KOPT-K1 (cell line): ENCODE data around the gene RAD51B.

Experiments used
- H3K27ac ChIP-seq: fragments of 200-600 bp; sonication (generic); 2 replicates; pipeline ENCODE4 v1.5.1; 2016; ENCODE audit warnings: antibody characterized with exemption, mild to moderate bottlenecking, low read depth, low read length; ENCODE audit not compliant: poor library complexity, severe bottlenecking
- H3K36me3 ChIP-seq: fragments of 200-600 bp; sonication (generic); 2 replicates; pipeline ENCODE4 v1.5.1; 2017; ENCODE audit warnings: antibody characterized with exemption, mild to moderate bottlenecking, low read length, moderate library complexity; ENCODE audit not compliant: insufficient read depth
- H3K9me3 ChIP-seq: fragments of 200-600 bp; sonication (generic); 2 replicates; pipeline ENCODE4 v1.5.1; 2017; ENCODE audit warnings: antibody characterized with exemption, low read length, mild to moderate bottlenecking; ENCODE audit not compliant: insufficient read depth, poor library complexity, severe bottlenecking

RAD51B gene

DNA sequence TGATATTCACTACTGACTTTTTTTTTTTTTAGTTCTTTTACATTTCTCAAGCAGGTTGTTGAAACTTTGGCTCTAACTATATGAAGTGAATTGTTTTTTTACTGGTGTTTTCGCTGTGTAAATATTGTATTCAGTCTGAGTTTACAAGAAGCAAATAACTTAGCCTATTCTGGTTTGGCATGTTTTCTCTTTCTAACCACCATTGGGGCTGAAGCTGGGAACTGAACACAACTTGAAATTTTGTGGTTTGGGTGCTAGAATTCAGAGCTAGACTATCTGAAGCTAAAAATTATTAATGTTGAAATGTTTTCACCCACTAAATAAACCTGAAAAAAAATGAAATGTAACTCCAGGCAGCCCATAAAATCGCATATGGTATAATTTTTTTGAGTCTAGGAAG, 37.2 kb downstream of the RAD51B start:
- no peaks in the 10 kb centered on the region for H3K36me3 ChIP-seq
- H3K9me3 ChIP-seq, result no peaks in the 10 kb centered on the region
- H3K27ac ChIP-seq, result no peak overlapping the region

DNA sequence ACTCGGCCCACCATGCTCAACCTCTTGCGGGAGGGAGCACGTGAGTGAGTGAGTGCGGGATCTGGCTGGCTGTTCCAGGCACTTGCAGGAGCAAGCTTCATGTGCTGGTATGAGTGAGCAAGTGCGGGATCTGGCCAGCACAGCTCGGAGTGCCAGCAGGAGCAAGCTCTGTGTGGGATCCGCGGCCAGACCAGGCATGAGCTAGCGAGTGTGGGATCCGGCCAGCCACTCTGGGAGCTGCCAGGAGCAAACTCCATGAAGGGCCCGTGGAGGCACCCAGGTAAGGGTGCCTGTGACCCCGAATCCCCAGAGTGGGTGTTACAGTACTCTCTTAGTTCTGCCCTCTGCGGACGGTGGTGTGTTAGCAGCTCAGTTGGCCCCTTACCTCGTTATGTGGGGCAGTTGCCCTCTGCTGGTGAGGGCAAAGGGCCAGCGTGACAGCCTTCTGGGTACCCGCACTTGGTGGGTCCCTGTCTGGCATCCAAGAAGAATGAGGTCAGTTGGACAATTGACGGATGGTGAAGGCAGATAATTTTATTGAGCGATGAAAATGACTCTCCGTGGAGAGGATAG, 38.3 kb downstream of the RAD51B start:
- no peaks in the 10 kb centered on the region for H3K36me3 ChIP-seq
- no peaks in the 10 kb centered on the region for H3K9me3 ChIP-seq
- H3K27ac ChIP-seq, result no peak overlapping the region

DNA sequence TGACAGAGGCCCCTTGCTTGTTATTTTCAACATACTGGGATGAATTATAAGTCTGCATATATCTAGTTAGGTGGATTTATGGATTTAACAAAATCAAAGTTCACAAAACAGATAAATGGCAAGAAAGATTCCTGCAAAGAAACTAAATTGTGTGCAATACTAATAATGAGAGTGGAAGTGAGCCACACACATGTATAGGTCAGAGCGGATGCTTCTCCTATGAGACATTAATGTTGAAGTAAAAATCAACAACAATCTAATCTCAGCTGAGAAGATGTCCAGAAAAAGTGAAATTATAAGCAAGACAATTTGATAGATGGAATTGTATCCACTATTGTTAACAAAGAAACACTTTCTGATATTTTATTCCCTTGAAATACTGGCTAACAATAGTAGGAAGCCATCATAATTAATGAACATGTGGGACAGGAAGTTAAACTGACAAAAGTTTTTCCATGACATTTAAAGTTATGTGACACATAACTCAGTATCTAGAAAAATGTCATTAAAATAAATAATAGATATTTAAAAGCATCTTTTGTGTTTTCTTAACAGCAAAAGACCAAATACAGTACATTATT, 39.7 kb downstream of the RAD51B start:
- H3K36me3 ChIP-seq, result no peaks in the 10 kb centered on the region
- H3K27ac ChIP-seq, result no peak overlapping the region
- no peaks in the 10 kb centered on the region for H3K9me3 ChIP-seq

DNA sequence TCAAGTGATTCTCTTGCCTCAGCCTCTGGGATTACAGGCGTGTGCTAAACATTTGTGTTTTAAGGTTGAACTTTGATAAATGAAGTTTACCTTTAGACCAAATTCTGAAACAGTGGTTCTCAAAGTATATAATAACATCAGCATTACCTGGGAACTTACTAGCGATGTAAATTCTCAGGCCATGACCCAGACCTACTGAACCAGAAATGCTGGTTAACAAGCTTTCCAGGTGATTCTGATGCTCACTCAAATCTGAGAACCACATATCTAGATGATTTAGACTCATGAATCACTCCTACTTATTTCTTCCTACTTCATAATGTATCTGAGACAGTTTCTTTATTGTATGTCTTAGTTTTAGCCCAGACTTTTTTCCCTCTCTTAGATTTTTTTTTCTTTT, 43.6 kb downstream of the RAD51B start:
- Histone ChIP-seq H3K9me3 (no peaks in the 10 kb centered on the region), H3K36me3 (peaks cover 20% of the 10 kb centered on the region), H3K27ac (no peak overlapping the region)

DNA sequence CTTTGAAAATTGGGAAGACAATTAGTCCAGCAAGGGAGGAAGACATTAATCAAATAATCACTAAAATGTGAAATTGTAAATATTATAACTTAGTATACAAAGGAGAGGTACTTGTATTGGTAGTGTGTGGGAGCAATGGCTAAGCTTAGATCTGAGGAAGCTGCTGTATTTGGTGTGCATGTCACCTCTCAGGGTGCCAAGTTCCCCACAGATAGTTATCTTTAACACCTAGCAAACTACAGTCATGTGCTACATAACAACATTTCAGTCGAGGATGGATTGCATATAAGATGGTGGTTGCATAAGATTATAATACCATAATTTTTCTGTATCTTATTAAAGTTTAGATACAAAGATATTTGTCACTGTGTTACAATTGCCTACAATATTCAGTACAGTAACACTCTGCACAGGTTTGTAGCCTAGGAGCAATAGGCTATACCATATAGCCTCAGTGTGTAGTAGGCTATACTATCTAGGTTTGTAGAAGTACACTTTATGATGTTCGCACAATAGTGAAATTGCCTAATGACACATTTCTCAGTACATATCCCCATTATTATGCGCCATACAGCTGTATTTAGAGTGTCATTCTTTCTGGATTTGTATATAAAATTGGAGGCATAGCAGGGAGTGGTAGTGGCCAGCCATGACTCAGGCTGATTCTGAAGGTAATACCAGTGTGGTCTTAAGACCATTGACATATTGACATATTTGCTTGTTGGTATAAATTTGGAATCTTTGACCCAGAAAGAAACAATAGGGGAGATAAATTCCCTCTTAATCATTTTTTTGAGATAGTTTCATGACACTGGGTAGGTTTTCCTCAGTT, 55.8 kb downstream of the RAD51B start:
- Histone ChIP-seq H3K27ac (no peak overlapping the region), H3K9me3 (no peaks in the 10 kb centered on the region), H3K36me3 (no peaks in the 10 kb centered on the region)

DNA sequence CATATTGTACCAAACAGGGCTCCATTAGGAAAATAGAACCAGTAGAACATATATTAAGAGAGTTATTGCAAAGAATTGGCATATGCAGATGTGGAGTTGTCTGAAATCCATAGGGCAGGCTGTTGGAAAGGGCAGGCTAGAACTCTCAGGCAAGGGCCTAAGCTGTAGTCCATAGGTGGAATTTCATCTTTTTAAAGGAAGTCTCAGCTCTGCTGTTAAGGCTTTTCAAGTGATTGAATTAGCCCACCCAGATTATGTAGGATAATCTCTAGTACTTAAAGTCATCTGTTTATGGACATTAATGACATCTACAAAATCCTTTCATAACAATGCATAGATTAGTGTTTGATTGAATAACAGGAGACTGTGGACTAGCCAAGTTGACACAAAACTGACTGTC, 59.4 kb downstream of the RAD51B start:
- no peaks in the 10 kb centered on the region for H3K9me3 ChIP-seq
- H3K27ac ChIP-seq, result no peak overlapping the region
- no peaks in the 10 kb centered on the region for H3K36me3 ChIP-seq

DNA sequence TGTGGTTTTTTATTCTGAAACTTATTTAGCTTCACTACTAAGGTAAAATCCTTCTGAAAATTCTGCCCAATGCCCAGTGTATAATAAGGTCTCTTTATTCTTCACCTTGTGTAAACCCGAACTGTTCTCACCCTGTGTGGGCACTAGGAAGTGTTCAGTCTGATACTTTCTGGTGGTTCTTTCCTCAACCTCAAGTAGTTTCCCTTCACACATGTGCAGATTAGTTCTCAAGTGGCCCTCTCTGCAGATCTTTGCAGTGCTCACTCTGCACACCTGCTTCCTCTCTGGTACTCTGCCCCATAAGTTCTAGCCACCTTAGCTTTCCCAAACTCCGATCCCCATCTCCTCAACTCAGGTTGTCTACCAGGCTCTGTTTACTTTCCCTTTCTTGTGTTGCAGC, 61.6 kb downstream of the RAD51B start:
- Histone ChIP-seq H3K9me3 (no peaks in the 10 kb centered on the region), H3K36me3 (no peaks in the 10 kb centered on the region), H3K27ac (no peak overlapping the region)

DNA sequence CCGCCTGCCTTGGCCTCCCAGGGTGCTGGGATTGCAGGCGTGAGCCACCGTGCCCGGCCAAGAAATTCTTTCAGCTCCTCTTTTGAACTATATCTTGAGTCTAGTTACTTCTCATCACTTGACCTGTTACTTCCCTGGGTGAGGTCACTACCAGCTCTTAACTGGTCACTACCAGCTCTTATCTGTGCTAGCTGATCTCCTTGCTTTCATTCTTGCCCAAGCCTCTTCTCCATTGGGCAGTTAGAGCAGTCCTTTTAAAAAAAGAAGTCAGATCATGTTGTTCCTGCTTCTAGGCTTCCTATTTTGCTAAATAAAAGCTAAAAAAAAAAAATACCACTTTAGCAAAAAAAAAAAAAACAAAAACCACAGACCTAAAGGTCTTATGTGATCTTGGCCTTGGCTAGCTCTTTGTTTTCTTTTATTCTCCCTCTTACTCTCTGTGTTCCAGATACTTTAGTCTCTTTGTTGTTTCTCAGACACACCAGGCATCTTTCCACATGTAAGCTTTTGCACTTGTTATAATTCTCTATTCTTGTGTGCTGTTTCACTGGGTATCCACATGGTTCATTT, 63.5 kb downstream of the RAD51B start:
- Histone ChIP-seq H3K9me3 (no peaks in the 10 kb centered on the region), H3K27ac (no peak overlapping the region), H3K36me3 (no peaks in the 10 kb centered on the region)

DNA sequence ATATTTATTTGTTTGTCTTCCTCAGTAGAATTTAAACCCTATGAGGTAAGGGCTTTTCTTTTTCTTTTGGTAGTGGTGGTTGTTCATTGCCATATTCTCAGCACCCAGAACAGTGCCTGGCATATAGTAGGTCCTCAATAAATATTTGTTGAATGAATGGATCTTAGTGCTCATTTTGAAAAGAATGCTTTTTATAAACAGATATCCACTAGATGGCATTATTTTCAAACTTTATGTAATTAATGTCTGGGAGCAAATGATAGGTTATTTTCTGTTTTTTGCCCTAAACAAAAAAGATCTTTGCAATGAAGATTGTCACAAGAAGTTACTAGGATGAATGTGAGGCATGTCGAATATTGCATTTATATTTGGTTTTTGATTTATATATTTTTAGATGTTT, 64.1 kb downstream of the RAD51B start:
- Histone ChIP-seq H3K9me3 (no peaks in the 10 kb centered on the region), H3K36me3 (no peaks in the 10 kb centered on the region), H3K27ac (no peak overlapping the region)

DNA sequence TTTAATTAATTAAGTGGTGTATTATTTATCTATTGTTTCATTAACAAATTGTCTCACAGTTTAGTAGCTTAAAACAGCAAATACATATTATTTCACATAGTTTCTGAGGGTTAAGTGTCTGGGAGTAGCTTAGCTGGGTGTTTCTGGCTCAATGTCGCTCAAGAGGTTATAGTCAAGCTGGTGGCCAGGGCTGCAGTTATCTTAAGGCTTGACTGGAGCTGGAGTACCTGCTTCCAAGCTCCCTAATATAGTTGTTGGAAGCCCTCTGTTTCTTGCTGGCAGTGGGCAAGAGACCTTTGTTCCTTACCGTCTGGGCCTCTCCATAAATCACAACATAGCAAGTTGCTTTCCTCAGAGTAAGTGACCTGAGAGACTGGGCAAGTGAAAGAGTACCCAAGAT, 66.6 kb downstream of the RAD51B start:
- Histone ChIP-seq H3K27ac (no peak overlapping the region), H3K36me3 (no peaks in the 10 kb centered on the region), H3K9me3 (no peaks in the 10 kb centered on the region)

DNA sequence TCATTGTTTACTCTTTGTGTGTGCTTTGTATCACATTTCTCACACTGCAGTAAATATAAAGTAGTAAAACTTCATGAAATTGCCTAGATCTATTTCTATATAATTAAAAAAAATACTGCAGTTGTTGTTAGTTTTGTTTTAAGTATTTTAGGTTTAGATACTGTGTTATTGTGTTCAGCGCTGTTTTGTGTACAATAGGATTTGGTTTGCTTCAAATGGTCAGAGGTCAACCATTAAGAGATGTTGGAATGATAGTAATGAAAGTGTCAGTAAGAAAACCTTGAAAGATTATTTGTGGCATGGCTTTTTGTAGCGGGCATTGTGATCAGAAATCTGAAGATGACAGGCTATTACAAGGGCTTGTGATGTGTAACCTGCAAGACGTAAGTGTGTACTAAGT, 67.9 kb downstream of the RAD51B start:
- Histone ChIP-seq H3K36me3 (no peaks in the 10 kb centered on the region), H3K9me3 (no peaks in the 10 kb centered on the region), H3K27ac (no peak overlapping the region)

DNA sequence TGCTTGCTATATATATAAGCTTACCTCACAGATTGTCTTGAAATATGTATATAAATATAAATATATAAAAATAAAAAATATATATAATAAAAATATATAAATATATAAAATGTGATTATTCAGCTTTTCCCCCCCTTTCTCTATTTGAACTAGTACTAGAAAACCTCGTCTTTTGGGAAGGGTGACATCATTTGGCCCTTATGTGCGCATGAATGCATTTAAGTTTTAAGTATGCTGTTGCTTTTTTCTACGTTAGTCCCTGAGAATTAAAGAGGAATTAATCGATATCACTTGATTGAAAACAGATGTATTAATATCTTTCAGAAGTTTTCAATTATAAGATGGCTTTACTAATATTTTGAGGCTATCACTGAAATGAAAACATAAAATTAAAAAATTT, 69.9 kb downstream of the RAD51B start:
- H3K9me3 ChIP-seq, result no peaks in the 10 kb centered on the region
- no peaks in the 10 kb centered on the region for H3K36me3 ChIP-seq
- no peak overlapping the region for H3K27ac ChIP-seq

DNA sequence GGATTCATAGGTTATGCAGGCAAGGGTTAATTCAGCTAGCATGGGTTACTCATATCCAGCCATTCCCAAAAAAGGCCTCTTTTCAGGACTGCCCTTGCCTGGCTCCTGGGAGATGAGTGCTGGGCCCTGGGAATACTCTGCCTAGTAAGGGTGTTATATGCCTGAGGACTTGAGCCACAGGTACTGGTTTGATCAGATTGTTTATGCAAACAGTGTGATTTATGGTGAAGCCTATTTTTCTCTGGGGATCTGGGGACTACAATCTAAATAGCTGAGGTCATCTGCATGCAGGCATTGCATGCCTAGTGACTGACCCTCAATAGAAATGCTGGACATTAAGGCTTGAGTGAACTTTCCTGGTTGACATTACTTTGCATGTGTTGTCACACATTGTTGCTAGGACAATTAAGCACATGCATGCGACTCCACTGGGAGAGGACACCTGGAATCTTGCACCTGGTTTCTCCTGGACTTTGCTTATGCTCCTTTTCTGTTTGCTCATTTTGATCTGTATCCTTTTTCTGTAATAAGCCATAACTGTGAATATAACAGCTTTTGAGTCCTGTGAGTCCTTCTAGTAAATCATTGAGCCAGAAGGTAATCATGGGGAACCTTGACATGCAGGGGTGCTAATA, 73.0 kb downstream of the RAD51B start:
- no peaks in the 10 kb centered on the region for H3K36me3 ChIP-seq

DNA sequence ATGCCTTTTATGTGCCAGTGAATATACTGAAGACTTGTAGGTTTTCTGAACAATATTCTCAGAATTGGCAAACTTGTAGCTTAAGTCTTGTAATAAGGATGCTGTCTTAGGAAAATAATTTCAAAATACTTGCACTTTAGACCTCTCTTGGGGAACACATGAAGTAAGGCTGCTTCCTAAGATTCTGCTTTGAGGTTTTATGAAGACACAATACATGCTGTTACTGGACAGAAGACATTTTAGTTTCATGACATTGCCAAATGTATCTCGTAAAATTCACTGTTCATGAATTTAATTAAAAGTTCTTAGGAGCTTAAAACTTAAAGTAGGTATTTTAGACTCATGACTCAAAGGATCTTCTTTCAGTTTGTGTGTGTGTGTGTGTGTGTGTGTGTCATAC, 80.7 kb downstream of the RAD51B start:
- no peak overlapping the region for H3K27ac ChIP-seq
- peaks cover 26% of the 10 kb centered on the region for H3K9me3 ChIP-seq
- no peaks in the 10 kb centered on the region for H3K36me3 ChIP-seq

More for the DNA sequence above, 73.0 kb downstream of the RAD51B start:
- no peak overlapping the region for H3K27ac ChIP-seq
- no peaks in the 10 kb centered on the region for H3K9me3 ChIP-seq

DNA sequence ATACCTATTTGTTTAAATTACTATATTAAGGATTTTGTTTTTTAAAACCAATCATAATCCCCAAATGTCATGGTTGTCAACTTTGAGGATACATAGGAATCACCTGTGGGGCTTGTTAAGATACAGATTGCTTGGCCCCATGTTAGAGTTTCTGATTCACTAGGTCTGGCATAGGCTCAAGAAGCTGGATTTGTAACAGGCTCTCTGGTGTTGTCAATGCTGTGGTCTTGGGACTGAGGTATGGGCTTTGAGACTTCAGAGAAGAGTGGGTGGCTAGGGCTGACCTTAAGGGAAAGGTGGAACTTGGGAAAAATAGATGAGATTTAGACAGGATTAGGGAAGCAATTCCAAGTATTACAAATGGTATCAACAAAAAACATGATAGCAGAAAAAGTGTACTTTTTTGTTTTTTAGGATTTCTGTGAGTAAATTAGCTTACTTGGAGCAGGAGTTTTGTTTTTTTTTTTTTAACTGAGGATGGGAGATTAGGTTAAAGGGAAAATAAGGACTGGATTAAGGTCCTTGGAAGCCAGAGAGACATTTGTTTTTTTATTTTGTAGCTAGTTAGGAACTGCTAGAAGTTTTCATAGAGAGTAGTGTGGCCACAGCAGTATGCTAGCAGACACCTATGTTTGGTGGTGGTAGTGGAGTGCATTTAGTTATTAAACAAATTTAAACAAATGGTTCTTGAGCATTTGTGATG, 88.6 kb downstream of the RAD51B start:
- H3K9me3 ChIP-seq, result peaks cover 18% of the 10 kb centered on the region
- no peak overlapping the region for H3K27ac ChIP-seq
- H3K36me3 ChIP-seq, result no peaks in the 10 kb centered on the region
